OCI-LY1 (cell line): Measurements from ENCODE around the gene DNAAF8.

ENCODE experiments used
- H2AFZ ChIP-seq: fragments of 200-600 bp; sonication (generic), shearing (Covaris generic); 2 replicates; pipeline ENCODE4 v1.6.0; 2014; ENCODE audit warnings: antibody characterized with exemption, mild to moderate bottlenecking, low read length
- H3F3A ChIP-seq: fragments of 200-600 bp; sonication (generic), shearing (Covaris generic); 2 replicates; pipeline ENCODE4 v1.6.0; 2014; ENCODE audit warnings: mild to moderate bottlenecking, antibody characterized with exemption, low read length, moderate library complexity; ENCODE audit not compliant: insufficient read depth
- H3K27ac ChIP-seq: fragments of 200-600 bp; sonication (generic); 2 replicates; pipeline ENCODE4 v1.5.1; 2014; ENCODE audit warnings: low read length, mixed run types, mild to moderate bottlenecking, low read depth; ENCODE audit not compliant: poor library complexity, severe bottlenecking
- H3K27me3 ChIP-seq: fragments of 200-600 bp; sonication (generic); 2 replicates; pipeline ENCODE4 v1.6.0; 2014; ENCODE audit warnings: antibody characterized with exemption, mild to moderate bottlenecking, low read length, moderate library complexity; ENCODE audit not compliant: insufficient read depth
- H3K36me3 ChIP-seq: fragments of 200-600 bp; sonication (generic); 2 replicates; pipeline ENCODE4 v1.6.1; 2014; ENCODE audit warnings: mild to moderate bottlenecking, antibody characterized with exemption, low read length, moderate library complexity, mixed read lengths; ENCODE audit not compliant: insufficient read depth
- H3K4me1 ChIP-seq: fragments of 200-600 bp; sonication (generic); 2 replicates; pipeline ENCODE4 v1.5.1; 2014; ENCODE audit warnings: mild to moderate bottlenecking, low read length, moderate library complexity; ENCODE audit not compliant: insufficient read depth, severe bottlenecking
- H3K4me2 ChIP-seq: fragments of 200-600 bp; sonication (generic), shearing (Covaris generic); 2 replicates; pipeline ENCODE4 v1.6.1; 2014; ENCODE audit warnings: low read length
- H3K4me3 ChIP-seq: fragments of 200-600 bp; sonication (generic); 2 replicates; pipeline ENCODE4 v1.5.1; 2014; ENCODE audit warnings: low read length, low read depth, mild to moderate bottlenecking, mixed read lengths; ENCODE audit not compliant: poor library complexity, severe bottlenecking
- H3K79me2 ChIP-seq: fragments of 200-600 bp; shearing (Covaris generic); 2 replicates; pipeline ENCODE4 v1.6.1; 2016; ENCODE audit warnings: mixed run types, low read length, mixed read lengths; ENCODE audit not compliant: insufficient read depth
- H3K9ac ChIP-seq: fragments of 200-600 bp; sonication (generic), shearing (Covaris generic); 2 replicates; pipeline ENCODE4 v1.6.1; 2014; ENCODE audit warnings: mild to moderate bottlenecking, low read length, mixed read lengths
- H3K9me2 ChIP-seq: fragments of 200-600 bp; sonication (generic), shearing (Covaris generic); 2 replicates; pipeline ENCODE4 v1.6.1; 2014; ENCODE audit warnings: low read depth, mild to moderate bottlenecking, low read length, mixed read lengths
- H3K9me3 ChIP-seq: fragments of 200-600 bp; shearing (Covaris generic); 2 replicates; pipeline ENCODE4 v1.6.1; 2014; ENCODE audit warnings: low read length, mixed read lengths
- H4K20me1 ChIP-seq: fragments of 200-600 bp; sonication (generic), shearing (Covaris generic); 2 replicates; pipeline ENCODE4 v1.6.0; 2016; ENCODE audit warnings: mild to moderate bottlenecking, low read length; ENCODE audit not compliant: insufficient read depth
- EZH2 ChIP-seq: fragments of 200-600 bp; sonication (generic), shearing (Covaris generic); IDR thresholded peaks from 2 replicates; pipeline ENCODE4 v1.8.0; 2017; ENCODE audit warnings: borderline replicate concordance, mixed run types, mild to moderate bottlenecking, antibody characterized with exemption, low read length, moderate library complexity, mixed read lengths
- TF ChIP-seq, protein P1 (sequence below): fragments of 200-600 bp; sonication (generic), shearing (Covaris generic); IDR thresholded peaks from 2 replicates; pipeline ENCODE4 v1.5.1; 2017; ENCODE audit warnings: mild to moderate bottlenecking, antibody characterized with exemption, low read length, moderate library complexity, mixed read lengths

The DNAAF8 gene

GRCh38 chr16:4798456-4798855, 64.1 kb downstream of the DNAAF8 start:
- Histone ChIP-seq H3K27ac (no peak overlapping the region), H3K9me2 (no peaks in the 10 kb centered on the region), H3K79me2 (no peaks in the 10 kb centered on the region), H3K9ac (no peak overlapping the region), H3K4me2 (no peak overlapping the region), H3K9me3 (no peaks in the 10 kb centered on the region), H3K36me3 (no peaks in the 10 kb centered on the region), H3K4me3 (no peak overlapping the region), H3K4me1 (peaks cover 15% of the 10 kb centered on the region), H4K20me1 (no peaks in the 10 kb centered on the region), H3K27me3 (peaks cover 3% of the 10 kb centered on the region; the same call in 1 of the 2 replicates), H3F3A (no peaks in the 10 kb centered on the region), H2AFZ (no peak overlapping the region)
- TF ChIP-seq, protein P1, sequence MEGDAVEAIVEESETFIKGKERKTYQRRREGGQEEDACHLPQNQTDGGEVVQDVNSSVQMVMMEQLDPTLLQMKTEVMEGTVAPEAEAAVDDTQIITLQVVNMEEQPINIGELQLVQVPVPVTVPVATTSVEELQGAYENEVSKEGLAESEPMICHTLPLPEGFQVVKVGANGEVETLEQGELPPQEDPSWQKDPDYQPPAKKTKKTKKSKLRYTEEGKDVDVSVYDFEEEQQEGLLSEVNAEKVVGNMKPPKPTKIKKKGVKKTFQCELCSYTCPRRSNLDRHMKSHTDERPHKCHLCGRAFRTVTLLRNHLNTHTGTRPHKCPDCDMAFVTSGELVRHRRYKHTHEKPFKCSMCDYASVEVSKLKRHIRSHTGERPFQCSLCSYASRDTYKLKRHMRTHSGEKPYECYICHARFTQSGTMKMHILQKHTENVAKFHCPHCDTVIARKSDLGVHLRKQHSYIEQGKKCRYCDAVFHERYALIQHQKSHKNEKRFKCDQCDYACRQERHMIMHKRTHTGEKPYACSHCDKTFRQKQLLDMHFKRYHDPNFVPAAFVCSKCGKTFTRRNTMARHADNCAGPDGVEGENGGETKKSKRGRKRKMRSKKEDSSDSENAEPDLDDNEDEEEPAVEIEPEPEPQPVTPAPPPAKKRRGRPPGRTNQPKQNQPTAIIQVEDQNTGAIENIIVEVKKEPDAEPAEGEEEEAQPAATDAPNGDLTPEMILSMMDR = no peak
- TF ChIP-seq EZH2 = no peak
